ENCODE data around the gene DCN. TPM values are rescaled to one million over a fixed set of nuclear protein-coding genes. Genes with fewer than 3 reads are reported as not detected.

The DCN gene
- total RNA-seq, 4 donors from 2014 or later = 552 to 2,825 (median 1,634) TPM

- ATAC-seq = no peak
- no peak for TF ChIP-seq POLR2A (IDR thresholded peaks at IDR 0.05)
- TF ChIP-seq EP300 (IDR thresholded peaks at IDR 0.05) = no peak
- TF ChIP-seq, protein P1, sequence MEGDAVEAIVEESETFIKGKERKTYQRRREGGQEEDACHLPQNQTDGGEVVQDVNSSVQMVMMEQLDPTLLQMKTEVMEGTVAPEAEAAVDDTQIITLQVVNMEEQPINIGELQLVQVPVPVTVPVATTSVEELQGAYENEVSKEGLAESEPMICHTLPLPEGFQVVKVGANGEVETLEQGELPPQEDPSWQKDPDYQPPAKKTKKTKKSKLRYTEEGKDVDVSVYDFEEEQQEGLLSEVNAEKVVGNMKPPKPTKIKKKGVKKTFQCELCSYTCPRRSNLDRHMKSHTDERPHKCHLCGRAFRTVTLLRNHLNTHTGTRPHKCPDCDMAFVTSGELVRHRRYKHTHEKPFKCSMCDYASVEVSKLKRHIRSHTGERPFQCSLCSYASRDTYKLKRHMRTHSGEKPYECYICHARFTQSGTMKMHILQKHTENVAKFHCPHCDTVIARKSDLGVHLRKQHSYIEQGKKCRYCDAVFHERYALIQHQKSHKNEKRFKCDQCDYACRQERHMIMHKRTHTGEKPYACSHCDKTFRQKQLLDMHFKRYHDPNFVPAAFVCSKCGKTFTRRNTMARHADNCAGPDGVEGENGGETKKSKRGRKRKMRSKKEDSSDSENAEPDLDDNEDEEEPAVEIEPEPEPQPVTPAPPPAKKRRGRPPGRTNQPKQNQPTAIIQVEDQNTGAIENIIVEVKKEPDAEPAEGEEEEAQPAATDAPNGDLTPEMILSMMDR (IDR thresholded peaks at IDR 0.05) = no peak
- no peak overlapping the region for H3K4me3 ChIP-seq
- no peaks in the 10 kb centered on the region for H3K36me3 ChIP-seq
- H3K4me1 ChIP-seq = no peaks in the 10 kb centered on the region
- WGBS, 2 donors (ENCODE audit: low coverage in 1 of 2) = 17 to 82% methylated on average over 1 of the region's 1 CpG
- no peak overlapping the region for H3K27ac ChIP-seq
- H3K27me3 ChIP-seq = no peaks in the 10 kb centered on the region
- peaks cover 0 to 10% (median 0%) of the 10 kb centered on the region in 3 donors for H3K9me3 ChIP-seq
These were observed 87.7 kb downstream of the DCN start for GRCh38 chr12:91094957-91095356.

DNA sequence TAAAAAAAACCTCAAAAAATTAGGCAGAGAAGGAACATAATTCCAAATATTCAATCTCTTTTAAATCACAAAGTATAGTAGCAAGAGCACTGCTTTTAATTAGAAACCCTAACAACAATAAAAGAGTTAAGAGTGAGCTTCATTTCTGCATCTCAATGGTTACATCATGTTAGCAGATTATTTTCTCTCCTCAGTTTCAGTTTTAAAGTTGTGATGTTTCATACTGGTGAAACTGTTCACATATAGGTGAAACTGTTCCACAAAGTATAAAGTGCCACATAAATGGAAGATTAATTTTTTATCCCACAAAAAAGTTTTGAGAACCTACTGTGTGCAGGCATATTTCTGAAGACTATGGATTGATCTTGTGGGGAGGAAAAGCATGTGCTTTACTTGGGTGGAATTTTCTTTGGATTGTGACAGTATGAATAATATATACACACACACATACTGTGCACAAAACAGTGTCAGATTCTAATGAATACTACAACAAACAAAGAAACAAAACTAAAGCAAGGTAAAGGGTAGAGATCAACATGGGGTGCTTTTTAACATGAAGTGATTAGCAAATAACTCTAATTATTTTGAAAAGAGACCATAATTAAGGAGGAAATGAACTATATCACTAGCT, 88.5 kb downstream of the DCN start:
- Histone ChIP-seq H3K27me3 (no peaks in the 10 kb centered on the region), H3K27ac (no peak overlapping the region), H3K4me1 (no peaks in the 10 kb centered on the region), H3K9me3 (peaks cover 0 to 18% (median 0%) of the 10 kb centered on the region in 3 donors), H3K36me3 (no peaks in the 10 kb centered on the region), H3K4me3 (no peak overlapping the region)
- no peak for ATAC-seq
- TF ChIP-seq POLR2A (IDR thresholded peaks at IDR 0.05) = no peak
- TF ChIP-seq, protein P1 (IDR thresholded peaks at IDR 0.05) = no peak
- no peak for TF ChIP-seq POLR2AphosphoS5 (IDR thresholded peaks at IDR 0.05)
- no peak for TF ChIP-seq EP300 (IDR thresholded peaks at IDR 0.05)

DNA sequence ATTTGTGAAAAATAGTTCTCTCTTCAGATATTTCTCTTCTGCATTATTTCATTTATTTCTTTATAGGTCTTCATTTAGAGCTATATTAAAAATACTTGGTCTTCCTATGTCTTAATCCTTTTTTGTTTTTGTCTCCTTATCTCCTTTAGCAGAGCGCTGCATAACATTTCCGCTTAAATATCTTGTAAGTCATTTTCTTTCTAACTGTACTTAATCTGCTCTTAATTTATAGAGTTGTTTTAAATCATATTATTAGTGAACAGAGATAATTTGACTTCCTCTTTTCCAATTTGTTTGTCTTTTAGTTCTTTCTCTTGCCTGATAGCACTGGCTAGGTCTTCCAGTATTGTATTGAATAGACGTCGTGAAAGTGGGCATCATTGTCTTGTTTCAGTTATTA, 89.3 kb downstream of the DCN start:
- ATAC-seq = no peak
- Histone ChIP-seq H3K9me3 (peaks cover 0 to 21% (median 0%) of the 10 kb centered on the region in 3 donors), H3K4me1 (no peaks in the 10 kb centered on the region), H3K4me3 (no peak overlapping the region), H3K36me3 (no peaks in the 10 kb centered on the region), H3K27ac (no peak overlapping the region), H3K27me3 (no peaks in the 10 kb centered on the region)
- TF ChIP-seq, protein P1 (IDR thresholded peaks at IDR 0.05) = no peak
- TF ChIP-seq POLR2A (IDR thresholded peaks at IDR 0.05) (no peak), POLR2AphosphoS5 (IDR thresholded peaks at IDR 0.05) (no peak), EP300 (IDR thresholded peaks at IDR 0.05) (no peak)
- WGBS, 2 donors (ENCODE audit: low coverage in 1 of 2) = 70 to 85% methylated on average over 4 of the region's 4 CpGs

DNA sequence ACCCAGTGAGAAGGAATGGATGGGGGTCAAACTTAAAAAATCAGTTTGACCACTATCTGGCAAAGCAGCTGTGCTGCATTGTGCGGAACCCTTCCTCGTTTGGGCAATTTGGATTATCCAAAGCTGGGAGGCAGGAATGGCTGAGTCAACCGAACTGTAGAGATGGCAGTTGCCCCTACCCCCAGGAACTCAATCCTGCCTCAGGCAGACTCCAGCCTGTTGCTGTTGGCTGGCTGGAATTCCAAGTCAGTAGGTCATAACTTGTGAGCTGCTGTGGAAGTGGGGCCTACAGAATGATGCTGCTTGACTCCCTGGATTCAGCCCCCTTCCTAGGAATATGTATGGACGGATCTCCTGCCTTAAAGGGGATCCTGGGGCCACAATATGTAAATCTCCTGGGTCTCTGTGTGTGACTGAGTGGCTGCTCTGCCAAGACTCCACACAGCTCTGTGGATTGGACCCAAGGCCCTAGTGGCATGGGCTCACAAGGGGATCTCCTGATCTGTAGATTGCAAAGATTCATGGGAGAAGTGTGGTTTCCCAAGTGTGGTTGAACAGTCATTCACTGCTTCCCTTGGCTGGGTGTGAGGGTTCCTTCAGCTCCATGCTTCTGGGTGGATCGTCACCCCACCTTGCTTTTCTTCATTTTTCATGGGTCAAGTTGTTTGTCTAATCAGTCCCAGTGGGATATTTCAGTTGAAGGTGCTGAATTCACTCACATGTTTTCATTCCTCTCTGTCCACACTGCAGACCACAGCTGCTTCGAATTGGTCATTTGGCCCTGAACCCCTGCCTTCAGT, 90.5 kb downstream of the DCN start:
- whole genome bisulfite sequencing, 2 donors (ENCODE audit: low coverage in 1 of 2) = 81 to 84% methylated on average over 2 to 5 of the region's 6 CpGs
- H3K4me1 ChIP-seq = no peaks in the 10 kb centered on the region

More for the DNA sequence above, 90.5 kb downstream of the DCN start:
- no peak for ATAC-seq
- peaks cover 0 to 21% (median 0%) of the 10 kb centered on the region in 3 donors for H3K9me3 ChIP-seq
- H3K27me3 ChIP-seq = no peaks in the 10 kb centered on the region
- TF ChIP-seq POLR2AphosphoS5 (IDR thresholded peaks at IDR 0.05) (no peak), EP300 (IDR thresholded peaks at IDR 0.05) (no peak), POLR2A (IDR thresholded peaks at IDR 0.05) (no peak)
- TF ChIP-seq, protein P1 (IDR thresholded peaks at IDR 0.05) = no peak
- H3K27ac ChIP-seq = no peak overlapping the region
- no peaks in the 10 kb centered on the region for H3K36me3 ChIP-seq
- no peak overlapping the region for H3K4me3 ChIP-seq

Small RNAs within 50 kb of the gene (small RNA-seq; reads per million reads assigned to genes)
- gene AC007115.1 = 0 reads per million in 4 donors

Other genes with a start within 250 kb of the DCN start
- not detected for gene CCER1, start 227.6 kb downstream of the DCN start, total RNA-seq
- not detected for gene EPYC, start 177.8 kb downstream of the DCN start, total RNA-seq
- not detected for gene KERA, start 124.8 kb downstream of the DCN start, total RNA-seq
- gene LUM, start 71.3 kb downstream of the DCN start, total RNA-seq = 100 to 1,000 TPM in 1 of 4 donors, 10 to 100 TPM in 3; 29.6 to 103 (median 67.6) TPM